GM12891 (cell line): ENCODE data around the gene GNPTAB.

Experiments
- POLR2A ChIP-seq: IDR thresholded peaks from 2 replicates; pipeline ENCODE4 v1.6.1; 2011; ENCODE audit warnings: low read depth, low read length, control low read depth
- POLR2AphosphoS5 ChIP-seq: IDR thresholded peaks from 2 replicates; pipeline ENCODE4 v1.6.1; 2011; ENCODE audit warnings: low read depth, low read length, control low read depth
- POU2F2 ChIP-seq: IDR thresholded peaks from 2 replicates; pipeline ENCODE4 v1.6.1; 2011; ENCODE audit warnings: low read depth, mild to moderate bottlenecking, control low read depth, low read length, moderate library complexity
- SPI1 ChIP-seq: IDR thresholded peaks from 2 replicates; pipeline ENCODE4 v1.6.1; 2011; ENCODE audit warnings: low read depth, low read length, control low read depth
- TAF1 ChIP-seq: IDR thresholded peaks from 2 replicates; pipeline ENCODE4 v1.6.1; 2011; ENCODE audit warnings: low read depth, low read length, control low read depth

GRCh38 chr12:101858361-101858760 lies 27.6 kb upstream of the GNPTAB start:
- TF ChIP-seq POLR2A (no peak), POLR2AphosphoS5 (no peak), TAF1 (no peak), SPI1 (no peak), POU2F2 (no peak)
